LNCaP clone FGC (cell line): ENCODE results near the gene CD300LF.

ENCODE experiments used
- DNase-seq: peaks from one replicate; pipeline ENCODE4 v3.0.0-alpha.2; 2011; ENCODE audit warnings: low read depth
- H3K4me3 ChIP-seq: 2 replicates; pipeline ENCODE4 v1.5.1; 2011; ENCODE audit warnings: mild to moderate bottlenecking, low read depth, low read length, control low read depth
- CTCF ChIP-seq: IDR thresholded peaks from 2 replicates; pipeline ENCODE4 v1.5.1; 2012; ENCODE audit warnings: mild to moderate bottlenecking; ENCODE audit not compliant: control insufficient read depth, insufficient read depth; ENCODE audit errors: extremely low read depth

The CD300LF gene

GRCh38 chr17:74712756-74713155 lies at the start of gene CD300LF:
Gene CD300LF, minus strand, starts transcription at chr17:74712923. Its CDS starts 57 bp downstream, at chr17:74712866.
- no peak within 1 kb of the TSS for H3K4me3 ChIP-seq
- no peak for TF ChIP-seq CTCF
- no peak for DNase-seq

- no peak for TF ChIP-seq CTCF
- H3K4me3 ChIP-seq, result no peak overlapping the region
- DNase-seq, result no peak
Measured at GRCh38 chr17:74761931-74762330, 49.2 kb upstream of the CD300LF start.

GRCh38 chr17:74761419-74761818 lies 48.7 kb upstream of the CD300LF start:
- TF ChIP-seq CTCF, result no peak
- H3K4me3 ChIP-seq, result no peak overlapping the region
- no peak for DNase-seq

- TF ChIP-seq CTCF, result no peak
- H3K4me3 ChIP-seq, result peak overlapping the region; percentile 38
- DNase-seq, result peak; percentile 95
Measured at GRCh38 chr17:74760404-74761105, 47.8 kb upstream of the CD300LF start.

GRCh38 chr17:74759941-74760340 lies 47.2 kb upstream of the CD300LF start:
- no peak for TF ChIP-seq CTCF
- H3K4me3 ChIP-seq, result peak overlapping the region; percentile 38
- DNase-seq, result peak; percentile 85

GRCh38 chr17:74759243-74759801 lies 46.6 kb upstream of the CD300LF start:
- H3K4me3 ChIP-seq, result peak overlapping the region; percentile 38
- no peak for DNase-seq
- TF ChIP-seq CTCF, result no peak

GRCh38 chr17:74758848-74759168 lies 46.1 kb upstream of the CD300LF start:
- H3K4me3 ChIP-seq, result peak overlapping the region; percentile 38
- TF ChIP-seq CTCF, result no peak
- no peak for DNase-seq
